ENCODE measurements around the gene CTTN.

CTTN gene

GRCh38 chr11:70466154-70466553 is 67.8 kb downstream of the CTTN start:
- H3K4me3 ChIP-seq (ENCODE audit: low read depth, low read length) = no peak overlapping the region
- no peak for TF ChIP-seq CTCF (IDR thresholded peaks at IDR 0.05; ENCODE audit: low read depth, low read length)

DNA sequence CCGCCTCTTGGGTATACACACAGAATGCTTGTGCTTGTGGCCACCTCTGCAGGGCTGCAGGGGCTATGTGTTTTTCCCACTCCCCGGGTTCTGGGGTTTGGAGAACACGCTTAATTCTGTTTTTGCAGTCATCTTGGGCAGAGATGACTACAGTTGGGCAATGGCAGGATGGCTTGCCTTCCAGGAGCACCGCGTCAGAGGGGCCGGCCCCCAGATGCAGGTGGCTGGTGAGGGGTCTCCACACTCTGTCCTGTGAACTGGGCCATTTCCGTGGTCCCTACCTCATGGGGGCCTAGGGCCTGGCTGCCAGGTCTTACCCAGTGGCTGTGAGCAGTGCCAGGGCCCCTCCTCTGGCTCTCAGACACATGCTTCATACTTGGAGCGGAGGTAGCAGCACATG is 68.3 kb downstream of the CTTN start:
- H3K4me3 ChIP-seq (ENCODE audit: low read depth, low read length) = no peak overlapping the region
- TF ChIP-seq CTCF (IDR thresholded peaks at IDR 0.05; ENCODE audit: low read depth, low read length) = no peak

DNA sequence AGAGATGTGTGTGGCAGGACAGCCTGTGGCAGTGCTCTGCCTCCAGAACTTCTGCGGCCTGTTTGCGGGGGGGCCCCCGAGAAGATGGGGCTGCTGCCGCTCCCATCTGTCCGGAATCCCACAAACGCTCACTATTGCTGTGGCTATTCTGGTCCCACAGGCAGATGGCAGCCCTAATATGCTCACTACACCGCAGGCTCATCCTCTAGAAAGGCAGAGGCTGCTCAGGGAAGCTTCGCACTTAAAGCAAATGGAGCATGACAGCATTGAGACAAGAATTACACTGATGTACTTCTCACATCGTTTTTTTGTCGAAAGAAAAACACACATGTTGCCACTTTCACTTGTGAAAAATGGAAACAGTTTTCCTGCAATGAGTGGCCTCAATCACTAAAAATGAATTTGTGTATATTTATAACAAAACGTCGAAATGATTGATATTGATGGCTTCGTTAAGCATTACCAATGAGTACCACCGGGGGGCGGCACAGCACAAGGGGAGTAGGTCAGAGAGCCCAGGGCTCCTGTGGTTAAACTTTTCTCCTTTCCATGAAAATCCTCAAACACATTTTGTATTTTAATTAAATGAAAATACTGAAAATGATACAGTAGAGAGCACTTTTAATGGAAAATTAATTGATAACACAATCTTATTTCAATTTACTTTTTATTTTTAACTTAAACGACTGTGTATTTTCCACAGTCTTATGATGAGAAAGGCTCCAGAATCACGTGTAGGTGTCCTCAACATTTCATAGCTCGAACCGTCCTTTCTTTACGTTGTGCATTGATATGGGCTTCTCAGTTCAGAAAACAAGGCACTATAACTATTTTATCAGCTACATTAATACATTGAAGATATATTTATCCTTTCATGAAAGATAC is 69.1 kb downstream of the CTTN start:
- H3K4me3 ChIP-seq (ENCODE audit: low read depth, low read length) = no peak overlapping the region
- peak; percentile 82 for TF ChIP-seq CTCF (IDR thresholded peaks at IDR 0.05; ENCODE audit: low read depth, low read length)

- H3K4me3 ChIP-seq (ENCODE audit: low read depth, low read length) = no peak overlapping the region
- TF ChIP-seq CTCF (IDR thresholded peaks at IDR 0.05; ENCODE audit: low read depth, low read length) = no peak
These were observed 70.2 kb downstream of the CTTN start for GRCh38 chr11:70468256-70469195.

DNA sequence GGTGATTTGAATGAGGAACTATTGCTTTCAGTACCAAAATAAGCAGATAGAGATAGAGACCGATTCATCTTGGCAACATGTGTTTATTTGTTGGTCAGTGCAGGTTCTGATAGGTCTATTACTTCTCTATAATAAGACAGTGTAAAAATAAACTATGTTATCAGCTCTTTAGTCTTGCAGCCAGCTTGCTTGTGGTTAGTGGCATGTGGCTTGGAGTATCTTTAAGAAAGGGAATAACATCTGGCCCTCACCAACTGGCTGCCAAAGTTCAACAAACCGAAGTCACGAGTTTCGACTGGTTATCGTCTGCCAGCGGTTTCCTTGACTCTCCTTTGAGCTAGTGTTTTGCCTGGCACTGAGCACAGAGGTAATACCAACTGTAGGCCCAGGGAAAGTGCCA is 71.8 kb downstream of the CTTN start:
- TF ChIP-seq CTCF (IDR thresholded peaks at IDR 0.05; ENCODE audit: low read depth, low read length) = no peak
- no peak overlapping the region for H3K4me3 ChIP-seq (ENCODE audit: low read depth, low read length)

GRCh38 chr11:70471254-70471653 is 72.9 kb downstream of the CTTN start:
- TF ChIP-seq CTCF (IDR thresholded peaks at IDR 0.05; ENCODE audit: low read depth, low read length) = no peak
- H3K4me3 ChIP-seq (ENCODE audit: low read depth, low read length) = no peak overlapping the region

All from WI38 (cell line).